GM18951 (cell line): Measurements from ENCODE around the gene LRRC42.

Experiments
- POLR2A ChIP-seq: IDR thresholded peaks from 4 replicates; pipeline ENCODE4 v1.6.1; 2011; ENCODE audit warnings: mild to moderate bottlenecking; ENCODE audit not compliant: insufficient read length, insufficient read depth; ENCODE audit errors: extremely low read depth
- in situ Hi-C: fragments of 300-500 bp; cut with MboI; formaldehyde crosslinking; loops from one replicate; pipeline ENCODE4 v1.12.0; 2022; ENCODE audit warnings: low sequenced_read_pairs, mixed read lengths, inconsistent platforms; ENCODE audit not compliant: unreplicated experiment

LRRC42 gene

GRCh38 chr1:53946252-53947171, at the start of gene LRRC42:
Gene LRRC42 (plus strand): TSS chr1:53946350. CDS start chr1:53952000, 5,650 bp downstream.
- in situ Hi-C loops = no loop called here
- peak; percentile 22 for TF ChIP-seq POLR2A

GRCh38 chr1:53896635-53897229, 49.4 kb upstream of the LRRC42 start:
- TF ChIP-seq POLR2A = no peak
- in situ Hi-C loops = no loop called here

GRCh38 chr1:53899206-53899628, 46.9 kb upstream of the LRRC42 start:
- in situ Hi-C loops = no loop called here
- no peak for TF ChIP-seq POLR2A

- in situ Hi-C loops = no loop called here
Observed at GRCh38 chr1:53899708-53900107, 46.4 kb upstream of the LRRC42 start.

GRCh38 chr1:53902235-53903138, 43.7 kb upstream of the LRRC42 start:
- TF ChIP-seq POLR2A = no peak
- in situ Hi-C loops = no loop called here

More at GRCh38 chr1:53899708-53900107, 46.4 kb upstream of the LRRC42 start:
- no peak for TF ChIP-seq POLR2A

- no peak for TF ChIP-seq POLR2A
Observed at GRCh38 chr1:53905509-53905908, 40.6 kb upstream of the LRRC42 start.

GRCh38 chr1:53906121-53906520, 40.0 kb upstream of the LRRC42 start:
- TF ChIP-seq POLR2A = no peak
- in situ Hi-C loops = no loop called here

More at GRCh38 chr1:53905509-53905908, 40.6 kb upstream of the LRRC42 start:
- in situ Hi-C loops = no loop called here

- in situ Hi-C loops = no loop called here
- TF ChIP-seq POLR2A = no peak
Observed at GRCh38 chr1:53909946-53910345, 36.2 kb upstream of the LRRC42 start.

- in situ Hi-C loops = no loop called here
- TF ChIP-seq POLR2A = no peak
Observed at GRCh38 chr1:53911442-53911841, 34.7 kb upstream of the LRRC42 start.

GRCh38 chr1:53913352-53914033, 32.7 kb upstream of the LRRC42 start:
- in situ Hi-C loops = no loop called here
- TF ChIP-seq POLR2A = no peak

GRCh38 chr1:53918343-53918742, 27.8 kb upstream of the LRRC42 start:
- in situ Hi-C loops = no loop called here
- TF ChIP-seq POLR2A = no peak

GRCh38 chr1:53919675-53920066, 26.5 kb upstream of the LRRC42 start:
- in situ Hi-C loops = no loop called here
- no peak for TF ChIP-seq POLR2A

GRCh38 chr1:53927376-53927881, 18.7 kb upstream of the LRRC42 start:
- in situ Hi-C loops = no loop called here
- no peak for TF ChIP-seq POLR2A
